OCI-LY7 (cell line): ENCODE results near the gene NFATC3. TPM values are rescaled to one million over a fixed set of nuclear protein-coding genes. Genes with fewer than 3 reads are reported as not detected.

Source experiments
- BruUV-seq: library from RNA; stranded (reverse); fragments of 400-500 nt; replicated peaks from 2 replicates; lab custom pipeline; 2021; lab: Mats Ljungman, UMichigan
- CTCF ChIA-PET: fragments of 300-600 bp; sonication (Branson Sonifier 250); formaldehyde crosslinking; loops from one replicate; lab custom pipeline; 2022; ENCODE audit warnings: antibody characterized with exemption; ENCODE audit not compliant: unreplicated experiment; lab: Charles Lee
- POLR2A ChIA-PET: fragments of 300-600 bp; sonication (Branson Sonifier 250); formaldehyde crosslinking; loops from one replicate; lab custom pipeline; 2022; ENCODE audit warnings: antibody characterized with exemption; lab: Charles Lee
- DNase-seq: peaks from one replicate; pipeline ENCODE4 v3.0.0-alpha.2; 2015; ENCODE audit warnings: low spot score
- H2AFZ ChIP-seq: fragments of 200-600 bp; sonication (generic), shearing (Covaris generic); 2 replicates; pipeline ENCODE4 v1.6.1; 2014; ENCODE audit warnings: mild to moderate bottlenecking, antibody characterized with exemption, low read length, moderate library complexity
- H3K27ac ChIP-seq: fragments of 200-600 bp; sonication (generic); 2 replicates; pipeline ENCODE4 v1.5.1; 2014; ENCODE audit warnings: mixed run types, low read depth, mild to moderate bottlenecking, moderate library complexity, low read length, inconsistent platforms; ENCODE audit not compliant: poor library complexity, severe bottlenecking
- H3K36me3 ChIP-seq: fragments of 200-600 bp; sonication (generic); 2 replicates; pipeline ENCODE4 v1.6.1; 2014; ENCODE audit warnings: mild to moderate bottlenecking, antibody characterized with exemption, low read length, moderate library complexity, mixed read lengths; ENCODE audit not compliant: insufficient read depth
- H3K4me1 ChIP-seq: fragments of 200-600 bp; sonication (generic); 2 replicates; pipeline ENCODE4 v1.5.1; 2014; ENCODE audit warnings: mild to moderate bottlenecking, low read length; ENCODE audit not compliant: insufficient read depth, poor library complexity, severe bottlenecking
- H3K4me2 ChIP-seq: fragments of 200-600 bp; sonication (generic); 2 replicates; pipeline ENCODE4 v1.6.1; 2014; ENCODE audit warnings: mild to moderate bottlenecking, low read length
- H3K4me3 ChIP-seq: fragments of 200-600 bp; sonication (generic); 2 replicates; pipeline ENCODE4 v1.5.1; 2014; ENCODE audit warnings: mild to moderate bottlenecking, low read depth, low read length; ENCODE audit not compliant: poor library complexity, severe bottlenecking
- H3K79me2 ChIP-seq: fragments of 200-600 bp; sonication (generic); 2 replicates; pipeline ENCODE4 v1.6.1; 2016; ENCODE audit warnings: low read depth, mild to moderate bottlenecking, low read length, moderate library complexity, mixed read lengths; ENCODE audit not compliant: insufficient read depth
- H3K9me2 ChIP-seq: fragments of 200-600 bp; sonication (generic); 2 replicates; pipeline ENCODE4 v1.6.1; 2016; ENCODE audit warnings: mild to moderate bottlenecking, low read length, mixed read lengths; ENCODE audit not compliant: insufficient read depth
- H3K9me3 ChIP-seq: fragments of 200-600 bp; sonication (generic); 2 replicates; pipeline ENCODE4 v1.6.1; 2014; ENCODE audit warnings: mild to moderate bottlenecking, mixed run types, low read length, mixed read lengths
- H4K20me1 ChIP-seq: fragments of 200-600 bp; sonication (generic); 2 replicates; pipeline ENCODE4 v1.6.1; 2014; ENCODE audit warnings: mild to moderate bottlenecking, antibody characterized with exemption, low read length, moderate library complexity, mixed read lengths; ENCODE audit not compliant: insufficient read depth
- CTCF ChIP-seq: fragments of 200-600 bp; sonication (generic); conservative IDR thresholded peaks from 2 replicates; pipeline ENCODE4 v1.5.1; 2014; ENCODE audit warnings: mild to moderate bottlenecking, antibody characterized with exemption, low read length, moderate library complexity, mixed read lengths
- EZH2phosphoT487 ChIP-seq: fragments of 200-600 bp; sonication (generic); IDR thresholded peaks from 2 replicates; pipeline ENCODE4 v1.6.1; 2018; ENCODE audit warnings: low read depth, borderline replicate concordance, mild to moderate bottlenecking, mixed run types, antibody characterized with exemption, low read length, moderate library complexity, mixed read lengths
- intact Hi-C: fragments of 100-400 bp; cut with micrococcal nuclease; formaldehyde crosslinking; loops from one replicate; pipeline ENCODE4 v1.10.0; 2022; ENCODE audit not compliant: unreplicated experiment
- total RNA-seq, 2 experiments: library from RNA; depleted of rRNA in 1 of 2; stranded (reverse); fragments of >200 nt in 1 of 2; shearing (Covaris generic) in 1 of 2; gene quantifications; 2 replicates each; pipeline ENCODE4 v1.2.3, GENCODE V29; 2014 to 2022

The NFATC3 gene
- total RNA-seq, 2 experiments from 2014 or later, result 73.4 to 76.0 TPM

GRCh38 chr16:68230956-68231355 lies 145.8 kb downstream of the NFATC3 start:
- no peaks in the 10 kb centered on the region for H4K20me1 ChIP-seq
- POLR2A ChIA-PET, result no interaction called here
- intact Hi-C loops, result no loop called here

GRCh38 chr16:68231384-68232136 lies 146.4 kb downstream of the NFATC3 start:
- H2AFZ ChIP-seq, result no peak overlapping the region
- ChIA-PET CTCF (no interaction called here), POLR2A (no interaction called here)
- H3K79me2 ChIP-seq, result no peaks in the 10 kb centered on the region
- H3K9me2 ChIP-seq, result no peaks in the 10 kb centered on the region
- DNase-seq, result no peak
- no peaks in the 10 kb centered on the region for H4K20me1 ChIP-seq
- H3K4me3 ChIP-seq, result no peak overlapping the region
- intact Hi-C loops, result no loop called here
- no peak for TF ChIP-seq CTCF
- no peak for TF ChIP-seq EZH2phosphoT487
- H3K36me3 ChIP-seq, result peaks cover 26% of the 10 kb centered on the region; the same call in 1 of the 2 replicates
- H3K4me1 ChIP-seq, result peaks cover 43% of the 10 kb centered on the region
- H3K27ac ChIP-seq, result no peak overlapping the region
- H3K4me2 ChIP-seq, result no peak overlapping the region
- no TSS peak for BruUV-seq
- no peaks in the 10 kb centered on the region for H3K9me3 ChIP-seq

More at GRCh38 chr16:68230956-68231355, 145.8 kb downstream of the NFATC3 start:
- no TSS peak for BruUV-seq
- DNase-seq, result no peak
- H3K36me3 ChIP-seq, result peaks cover 32% of the 10 kb centered on the region; the same call in 1 of the 2 replicates
- TF ChIP-seq CTCF, result no peak
- no peak for TF ChIP-seq EZH2phosphoT487
- no peak overlapping the region for H3K27ac ChIP-seq
- no peaks in the 10 kb centered on the region for H3K79me2 ChIP-seq
- no peak overlapping the region for H2AFZ ChIP-seq
- H3K4me2 ChIP-seq, result no peak overlapping the region
- no peak overlapping the region for H3K4me3 ChIP-seq
- CTCF ChIA-PET, result no interaction called here
- H3K9me3 ChIP-seq, result no peaks in the 10 kb centered on the region
- peaks cover 48% of the 10 kb centered on the region for H3K4me1 ChIP-seq
- no peaks in the 10 kb centered on the region for H3K9me2 ChIP-seq

GRCh38 chr16:68232335-68232734 lies 147.2 kb downstream of the NFATC3 start:
- Histone ChIP-seq H2AFZ (no peak overlapping the region), H3K27ac (no peak overlapping the region), H3K4me1 (peaks cover 40% of the 10 kb centered on the region), H3K79me2 (no peaks in the 10 kb centered on the region), H3K4me2 (no peak overlapping the region), H4K20me1 (no peaks in the 10 kb centered on the region), H3K9me2 (no peaks in the 10 kb centered on the region), H3K4me3 (no peak overlapping the region), H3K9me3 (no peaks in the 10 kb centered on the region), H3K36me3 (peaks cover 25% of the 10 kb centered on the region; the same call in 1 of the 2 replicates)
- ChIA-PET CTCF (no interaction called here), POLR2A (interaction anchor here (0.7 kb wide), 2 partner anchors 25 to 152 kb away, joined by 3 read pairs; no protein-coding TSS in a partner anchor)
- BruUV-seq, result no TSS peak
- no peak for DNase-seq
- TF ChIP-seq EZH2phosphoT487 (no peak), CTCF (no peak)
- intact Hi-C loops, result no loop called here
